ENCODE data around the gene CCDC47. TPM values are rescaled to one million over a fixed set of nuclear protein-coding genes. Genes with fewer than 3 reads are reported as not detected.

Gene CCDC47
- total and polyA plus RNA-seq, 2 experiments from 2014 or later, result 38.5 to 61.9 TPM

GRCh38 chr17:63768433-63768832 lies 5.0 kb downstream of the CCDC47 start:
- Histone ChIP-seq H3K4me2 (no peak overlapping the region), H3K79me2 (replicated peaks; ENCODE audit: insufficient read depth) (peaks cover 90% of the 10 kb centered on the region), H3K27ac (ENCODE audit: low read depth) (0 out of 2 replicates have a peak overlapping the region, but pooled peaks have one; percentile 68), H2AFZ (no peak overlapping the region), H3F3A (replicated peaks; ENCODE audit: low read depth) (no peaks in the 10 kb centered on the region), H3K36me3 (ENCODE audit: insufficient read depth) (peaks cover 22% of the 10 kb centered on the region; the same call in 1 of the 2 replicates), H3K27me3 (ENCODE audit: insufficient read depth) (no peaks in the 10 kb centered on the region), H3K4me1 (ENCODE audit: insufficient read depth) (peaks cover 5% of the 10 kb centered on the region; the same call in 1 of the 2 replicates), H3K9me2 (ENCODE audit: insufficient read depth) (no peaks in the 10 kb centered on the region), H4K20me1 (replicated peaks; ENCODE audit: insufficient read depth) (peaks cover 48% of the 10 kb centered on the region), H3K4me3 (no peak overlapping the region)
- Mint-ChIP-seq H3K27me3 (ENCODE audit: insufficient read depth, low read depth, poor library complexity) (peaks cover 9% of the 10 kb centered on the region), H3K4me3 (no peak overlapping the region), H3K27ac (peak overlapping the region; percentile 88), H3K9me3 (no peaks in the 10 kb centered on the region), H3K36me3 (ENCODE audit: low read depth) (peaks cover 21% of the 10 kb centered on the region), H3K4me1 (peaks cover 10% of the 10 kb centered on the region; the same call in 2 of the 3 replicates)
- no peak for TF ChIP-seq NANOG (IDR thresholded peaks at IDR 0.05; ENCODE audit: borderline replicate concordance)
- no peak for TF ChIP-seq JUNB (IDR thresholded peaks at IDR 0.05; ENCODE audit: unreplicated experiment)
- no peak for TF ChIP-seq CREB1 (CRISPR knock-in tag; IDR thresholded peaks at IDR 0.05; ENCODE audit: low read depth)
- TF ChIP-seq POLR2AphosphoS5 (IDR thresholded peaks at IDR 0.05; ENCODE audit: low read depth), result no peak
- no peak for TF ChIP-seq STAT1 (IDR thresholded peaks at IDR 0.05; ENCODE audit: unreplicated experiment)
- TF ChIP-seq, protein P1, sequence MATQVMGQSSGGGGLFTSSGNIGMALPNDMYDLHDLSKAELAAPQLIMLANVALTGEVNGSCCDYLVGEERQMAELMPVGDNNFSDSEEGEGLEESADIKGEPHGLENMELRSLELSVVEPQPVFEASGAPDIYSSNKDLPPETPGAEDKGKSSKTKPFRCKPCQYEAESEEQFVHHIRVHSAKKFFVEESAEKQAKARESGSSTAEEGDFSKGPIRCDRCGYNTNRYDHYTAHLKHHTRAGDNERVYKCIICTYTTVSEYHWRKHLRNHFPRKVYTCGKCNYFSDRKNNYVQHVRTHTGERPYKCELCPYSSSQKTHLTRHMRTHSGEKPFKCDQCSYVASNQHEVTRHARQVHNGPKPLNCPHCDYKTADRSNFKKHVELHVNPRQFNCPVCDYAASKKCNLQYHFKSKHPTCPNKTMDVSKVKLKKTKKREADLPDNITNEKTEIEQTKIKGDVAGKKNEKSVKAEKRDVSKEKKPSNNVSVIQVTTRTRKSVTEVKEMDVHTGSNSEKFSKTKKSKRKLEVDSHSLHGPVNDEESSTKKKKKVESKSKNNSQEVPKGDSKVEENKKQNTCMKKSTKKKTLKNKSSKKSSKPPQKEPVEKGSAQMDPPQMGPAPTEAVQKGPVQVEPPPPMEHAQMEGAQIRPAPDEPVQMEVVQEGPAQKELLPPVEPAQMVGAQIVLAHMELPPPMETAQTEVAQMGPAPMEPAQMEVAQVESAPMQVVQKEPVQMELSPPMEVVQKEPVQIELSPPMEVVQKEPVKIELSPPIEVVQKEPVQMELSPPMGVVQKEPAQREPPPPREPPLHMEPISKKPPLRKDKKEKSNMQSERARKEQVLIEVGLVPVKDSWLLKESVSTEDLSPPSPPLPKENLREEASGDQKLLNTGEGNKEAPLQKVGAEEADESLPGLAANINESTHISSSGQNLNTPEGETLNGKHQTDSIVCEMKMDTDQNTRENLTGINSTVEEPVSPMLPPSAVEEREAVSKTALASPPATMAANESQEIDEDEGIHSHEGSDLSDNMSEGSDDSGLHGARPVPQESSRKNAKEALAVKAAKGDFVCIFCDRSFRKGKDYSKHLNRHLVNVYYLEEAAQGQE (IDR thresholded peaks at IDR 0.05; ENCODE audit: unreplicated experiment), result no peak
- TF ChIP-seq ZNF114 (CRISPR knock-in tag; IDR thresholded peaks at IDR 0.05), result no peak
- TF ChIP-seq EZH2 (IDR thresholded peaks at IDR 0.05; ENCODE audit: low read depth, unreplicated experiment), result no peak
- TF ChIP-seq, protein P2, sequence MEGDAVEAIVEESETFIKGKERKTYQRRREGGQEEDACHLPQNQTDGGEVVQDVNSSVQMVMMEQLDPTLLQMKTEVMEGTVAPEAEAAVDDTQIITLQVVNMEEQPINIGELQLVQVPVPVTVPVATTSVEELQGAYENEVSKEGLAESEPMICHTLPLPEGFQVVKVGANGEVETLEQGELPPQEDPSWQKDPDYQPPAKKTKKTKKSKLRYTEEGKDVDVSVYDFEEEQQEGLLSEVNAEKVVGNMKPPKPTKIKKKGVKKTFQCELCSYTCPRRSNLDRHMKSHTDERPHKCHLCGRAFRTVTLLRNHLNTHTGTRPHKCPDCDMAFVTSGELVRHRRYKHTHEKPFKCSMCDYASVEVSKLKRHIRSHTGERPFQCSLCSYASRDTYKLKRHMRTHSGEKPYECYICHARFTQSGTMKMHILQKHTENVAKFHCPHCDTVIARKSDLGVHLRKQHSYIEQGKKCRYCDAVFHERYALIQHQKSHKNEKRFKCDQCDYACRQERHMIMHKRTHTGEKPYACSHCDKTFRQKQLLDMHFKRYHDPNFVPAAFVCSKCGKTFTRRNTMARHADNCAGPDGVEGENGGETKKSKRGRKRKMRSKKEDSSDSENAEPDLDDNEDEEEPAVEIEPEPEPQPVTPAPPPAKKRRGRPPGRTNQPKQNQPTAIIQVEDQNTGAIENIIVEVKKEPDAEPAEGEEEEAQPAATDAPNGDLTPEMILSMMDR (conservative IDR thresholded peaks at IDR 0.05; ENCODE audit: low read depth in 2 of 2), result no peak
- no peak for TF ChIP-seq ZNF331 (CRISPR knock-in tag; IDR thresholded peaks at IDR 0.05; ENCODE audit: low read depth)
- no peak for TF ChIP-seq ETS1 (IDR thresholded peaks at IDR 0.05)
- TF ChIP-seq EZH2phosphoT487 (IDR thresholded peaks at IDR 0.05; ENCODE audit: unreplicated experiment), result no peak
- no peak for TF ChIP-seq ZNF462 (CRISPR knock-in tag; IDR thresholded peaks at IDR 0.05)
- ATAC-seq (peak; percentile 9; the same call in 1 of the 3 replicates), DNase-seq (ENCODE audit: low spot score) (peak; percentile 30)

Data from GM23338 (cell line).